ENCODE measurements around the gene TMEM163. TPM values are rescaled to one million over a fixed set of nuclear protein-coding genes. Genes with fewer than 3 reads are reported as not detected.
"Not testable (repeated sequence)": the region's sequence is repeated elsewhere in the genome, so short reads cannot be mapped to it uniquely, and the experiment has no call there.

Gene TMEM163
- total RNA-seq, 6 donors from 2014 or later: 19.3 to 71.6 (median 26.7) TPM

GRCh38 chr2:134657650-134658250 is 61.0 kb downstream of the TMEM163 start:
- no peaks in the 10 kb centered on the region for H3K9me3 ChIP-seq
- no peak overlapping the region for H3K27ac ChIP-seq
- DNase-seq: no peak
- ATAC-seq (ENCODE audit: low FRiP score in 2 of 2): no peak
- no peaks in the 10 kb centered on the region for H3K27me3 ChIP-seq
- H3K4me3 ChIP-seq: no peak overlapping the region
- TF ChIP-seq POLR2A (IDR thresholded peaks at IDR 0.05) (no peak), CTCF (IDR thresholded peaks at IDR 0.05) (peak in 2 of 6 experiments; percentile 17 to 27)
- 84 to 85% methylated on average over 12 of the region's 12 CpGs for WGBS, 2 donors
- no peaks in the 10 kb centered on the region for H3K4me1 ChIP-seq
- H3K36me3 ChIP-seq: no peaks in the 10 kb centered on the region

- ATAC-seq (ENCODE audit: low FRiP score in 2 of 2); H3K9me3 ChIP-seq; H3K4me3 ChIP-seq; H3K27ac ChIP-seq; H3K36me3 ChIP-seq; H3K27me3 ChIP-seq; H3K4me1 ChIP-seq: not testable (repeated sequence)
- 93 to 96% methylated on average over 8 to 9 of the region's 15 CpGs for WGBS, 2 donors
- DNase-seq: peak in 1 of 2 donors; percentile 40
Measured at GRCh38 chr2:134656391-134656790, 62.4 kb downstream of the TMEM163 start.

GRCh38 chr2:134648586-134648985 is 70.2 kb downstream of the TMEM163 start:
- ATAC-seq (ENCODE audit: low FRiP score in 2 of 2): no peak

GRCh38 chr2:134647607-134648256 is 71.1 kb downstream of the TMEM163 start:
- H3K4me1 ChIP-seq: no peaks in the 10 kb centered on the region

More at GRCh38 chr2:134648586-134648985, 70.2 kb downstream of the TMEM163 start:
- H3K9me3 ChIP-seq: no peaks in the 10 kb centered on the region
- H3K27ac ChIP-seq: no peak overlapping the region
- no peak for DNase-seq
- H3K36me3 ChIP-seq: no peaks in the 10 kb centered on the region
- no peaks in the 10 kb centered on the region for H3K4me1 ChIP-seq
- no peak overlapping the region for H3K4me3 ChIP-seq
- 56 to 71% methylated on average over 5 of the region's 5 CpGs for WGBS, 2 donors
- no peaks in the 10 kb centered on the region for H3K27me3 ChIP-seq
- TF ChIP-seq POLR2AphosphoS5 (IDR thresholded peaks at IDR 0.05) (no peak), EP300 (IDR thresholded peaks at IDR 0.05) (no peak), CTCF (IDR thresholded peaks at IDR 0.05) (no peak), POLR2A (IDR thresholded peaks at IDR 0.05) (no peak)

GRCh38 chr2:134642938-134643337 is 75.9 kb downstream of the TMEM163 start:
- Histone ChIP-seq H3K36me3 (no peaks in the 10 kb centered on the region), H3K27me3 (no peaks in the 10 kb centered on the region), H3K4me1 (no peaks in the 10 kb centered on the region), H3K9me3 (no peaks in the 10 kb centered on the region), H3K4me3 (no peak overlapping the region), H3K27ac (no peak overlapping the region)
- TF ChIP-seq EP300 (IDR thresholded peaks at IDR 0.05) (no peak), POLR2AphosphoS5 (IDR thresholded peaks at IDR 0.05) (no peak), POLR2A (IDR thresholded peaks at IDR 0.05) (no peak), CTCF (IDR thresholded peaks at IDR 0.05) (no peak)
- DNase-seq: no peak
- ATAC-seq (ENCODE audit: low FRiP score in 2 of 2): no peak
- 90 to 97% methylated on average over 1 of the region's 1 CpG for WGBS, 2 donors

More at GRCh38 chr2:134647607-134648256, 71.1 kb downstream of the TMEM163 start:
- TF ChIP-seq EP300 (IDR thresholded peaks at IDR 0.05): no peak
- no peak for TF ChIP-seq CTCF (IDR thresholded peaks at IDR 0.05)
- TF ChIP-seq POLR2A (IDR thresholded peaks at IDR 0.05): no peak
- TF ChIP-seq POLR2AphosphoS5 (IDR thresholded peaks at IDR 0.05): no peak
- ATAC-seq (ENCODE audit: low FRiP score in 2 of 2) (no peak), DNase-seq (peak in 1 of 2 donors; percentile 12)
- Histone ChIP-seq H3K36me3 (no peaks in the 10 kb centered on the region), H3K27ac (no peak overlapping the region), H3K4me3 (no peak overlapping the region), H3K27me3 (no peaks in the 10 kb centered on the region), H3K9me3 (no peaks in the 10 kb centered on the region)
- WGBS, 2 donors: 72 to 73% methylated on average over 7 to 8 of the region's 10 CpGs
